PC-9 (cell line): Measurements from ENCODE around the gene SMURF1. TPM values are rescaled to one million over a fixed set of nuclear protein-coding genes. Genes with fewer than 3 reads are reported as not detected.
A peak's percentile ranks its signal among the peaks of the same experiment; 100 is the strongest.

Experiments used
- BruUV-seq: library from RNA; stranded (reverse); fragments of 400-500 nt; replicated peaks from 2 replicates; lab custom pipeline; 2021; lab: Mats Ljungman, UMichigan
- CTCF ChIA-PET: fragments of 300-600 bp; sonication (Branson Sonifier 250); formaldehyde crosslinking; loops from one replicate; lab custom pipeline; 2022; ENCODE audit warnings: antibody characterized with exemption; lab: Charles Lee
- POLR2A ChIA-PET: fragments of 300-600 bp; sonication (Branson Sonifier 250); formaldehyde crosslinking; loops from one replicate; lab custom pipeline; 2022; ENCODE audit warnings: antibody characterized with exemption; ENCODE audit not compliant: unreplicated experiment; lab: Charles Lee
- DNase-seq, 2 experiments: peaks; one replicate each; pipeline versions ENCODE4 v3.0.0 to v3.0.0-alpha.2; 2015 to 2022; ENCODE audit warnings: mixed read lengths in 1 of 2
- H2AFZ ChIP-seq: fragments of 200-600 bp; sonication (generic); 2 replicates; pipeline ENCODE4 v1.8.1; 2017; ENCODE audit warnings: antibody characterized with exemption
- H3F3A ChIP-seq: fragments of 200-600 bp; sonication (generic); 2 replicates; pipeline ENCODE4 v1.8.1; 2017; ENCODE audit warnings: antibody characterized with exemption, mild to moderate bottlenecking, low read depth; ENCODE audit not compliant: insufficient read depth
- H3K27ac ChIP-seq: fragments of 200-600 bp; sonication (generic); 2 replicates; pipeline ENCODE4 v1.6.1; 2016; ENCODE audit warnings: mixed run types
- H3K27me3 ChIP-seq: fragments of 200-600 bp; sonication (generic); 2 replicates; pipeline ENCODE4 v1.6.1; 2016; ENCODE audit warnings: low read depth, mixed run types; ENCODE audit not compliant: insufficient read depth
- H3K36me3 ChIP-seq: fragments of 200-600 bp; sonication (generic); 2 replicates; pipeline ENCODE4 v1.6.1; 2016; ENCODE audit warnings: low read depth, mixed run types
- H3K4me1 ChIP-seq: fragments of 200-600 bp; sonication (generic); replicated peaks from 2 replicates; pipeline ENCODE4 v1.6.1; 2016; ENCODE audit warnings: mixed run types; ENCODE audit not compliant: insufficient read depth
- H3K4me2 ChIP-seq: fragments of 200-600 bp; sonication (generic); 2 replicates; pipeline ENCODE4 v1.6.1; 2017; ENCODE audit warnings: mixed run types
- H3K4me3 ChIP-seq: fragments of 200-600 bp; sonication (generic); 2 replicates; pipeline ENCODE4 v1.6.1; 2016; ENCODE audit warnings: mixed run types
- H3K79me2 ChIP-seq: fragments of 200-600 bp; sonication (generic); 2 replicates; pipeline ENCODE4 v1.6.1; 2017; ENCODE audit warnings: low read depth, mixed run types
- H3K9me2 ChIP-seq: fragments of 200-600 bp; sonication (generic); 2 replicates; pipeline ENCODE4 v1.8.1; 2017; ENCODE audit warnings: mild to moderate bottlenecking; ENCODE audit not compliant: insufficient read depth
- H3K9me3 ChIP-seq: fragments of 200-600 bp; sonication (generic); 2 replicates; pipeline ENCODE4 v1.8.1; 2016; ENCODE audit warnings: low read depth; ENCODE audit not compliant: insufficient read depth
- H4K20me1 ChIP-seq: fragments of 200-600 bp; sonication (generic); 2 replicates; pipeline ENCODE4 v1.8.1; 2017; ENCODE audit not compliant: insufficient read depth
- CTCF ChIP-seq: fragments of 200-600 bp; sonication (generic); conservative IDR thresholded peaks from 2 replicates; pipeline ENCODE4 v1.6.1; 2017; ENCODE audit warnings: mixed run types, antibody characterized with exemption, mild to moderate bottlenecking, moderate library complexity
- EZH2 ChIP-seq: fragments of 200-600 bp; sonication (generic); IDR thresholded peaks from 2 replicates; pipeline ENCODE4 v1.8.0; 2017; ENCODE audit warnings: antibody characterized with exemption, low read depth
- intact Hi-C: fragments of 100-400 bp; cut with micrococcal nuclease; formaldehyde crosslinking; loops from one replicate; pipeline ENCODE4 v1.10.0; 2022; ENCODE audit not compliant: unreplicated experiment
- total RNA-seq: library from RNA; stranded (reverse); gene quantifications from 2 replicates; pipeline ENCODE4 v1.2.3, GENCODE V29; 2021

The SMURF1 gene
- total RNA-seq, 1 experiment from 2014 or later = 53.2 TPM

GRCh38 chr7:99076615-99077014 is 67.3 kb downstream of the SMURF1 start:
- Histone ChIP-seq H3K27me3 (no peaks in the 10 kb centered on the region), H2AFZ (no peak overlapping the region), H3K4me3 (no peak overlapping the region), H3K4me1 (peaks cover 6% of the 10 kb centered on the region), H3K4me2 (no peak overlapping the region), H3K79me2 (peaks cover 97% of the 10 kb centered on the region), H3K9me2 (no peaks in the 10 kb centered on the region), H3F3A (peaks cover 67% of the 10 kb centered on the region), H3K36me3 (no peaks in the 10 kb centered on the region), H3K9me3 (no peaks in the 10 kb centered on the region), H4K20me1 (peaks cover 81% of the 10 kb centered on the region), H3K27ac (no peak overlapping the region)
- TF ChIP-seq EZH2 (no peak), CTCF (no peak)
- CTCF ChIA-PET = interaction anchor here (0.7 kb wide), 1 partner anchor 45 kb away, joined by 3 read pairs; no protein-coding TSS in a partner anchor
- no TSS peak for BruUV-seq
- intact Hi-C loops = no loop called here
- POLR2A ChIA-PET = interaction anchor here (0.6 to 0.7 kb wide), 2 partner anchors 10 to 93 kb away, joined by 5 to 13 read pairs; no protein-coding TSS in a partner anchor
- DNase-seq = no peak

GRCh38 chr7:99073839-99074446 is 70.0 kb downstream of the SMURF1 start:
- no peak overlapping the region for H2AFZ ChIP-seq
- POLR2A ChIA-PET = interaction anchor here (0.7 kb wide), 2 partner anchors 36 to 237 kb away, joined by 15 to 18 read pairs; no protein-coding TSS in a partner anchor
- H3K9me3 ChIP-seq = no peaks in the 10 kb centered on the region; the same call in 1 of the 2 replicates
- H3K9me2 ChIP-seq = no peaks in the 10 kb centered on the region
- peaks cover 81% of the 10 kb centered on the region for H4K20me1 ChIP-seq
- H3K4me3 ChIP-seq = no peak overlapping the region
- H3K27me3 ChIP-seq = no peaks in the 10 kb centered on the region
- H3K36me3 ChIP-seq = no peaks in the 10 kb centered on the region
- TF ChIP-seq EZH2 = no peak
- TF ChIP-seq CTCF = no peak
- CTCF ChIA-PET = no interaction called here
- BruUV-seq = TSS peak; percentile 27
- peaks cover 6% of the 10 kb centered on the region for H3K4me1 ChIP-seq
- intact Hi-C loops = loop anchor here (5.0 kb wide), 1 partner anchor 48 kb away; no protein-coding TSS in a partner anchor
- H3K4me2 ChIP-seq = no peak overlapping the region
- no peak for DNase-seq
- H3K27ac ChIP-seq = peak overlapping the region; percentile 52
- H3F3A ChIP-seq = peaks cover 63% of the 10 kb centered on the region
- H3K79me2 ChIP-seq = peaks cover 97% of the 10 kb centered on the region

- ChIA-PET POLR2A (interaction anchor here (0.7 kb wide), 1 partner anchor 52 kb away, joined by 8 read pairs; no protein-coding TSS in a partner anchor), CTCF (no interaction called here)
- no peak overlapping the region for H3K4me3 ChIP-seq
- H3F3A ChIP-seq = peaks cover 61% of the 10 kb centered on the region
- no peaks in the 10 kb centered on the region; the same call in 1 of the 2 replicates for H3K9me3 ChIP-seq
- TF ChIP-seq EZH2 (no peak), CTCF (no peak)
- H2AFZ ChIP-seq = no peak overlapping the region
- peaks cover 97% of the 10 kb centered on the region for H3K79me2 ChIP-seq
- H3K36me3 ChIP-seq = no peaks in the 10 kb centered on the region
- DNase-seq = no peak
- no TSS peak for BruUV-seq
- H3K4me1 ChIP-seq = peaks cover 6% of the 10 kb centered on the region
- H3K27ac ChIP-seq = peak overlapping the region; percentile 52; the same call in 1 of the 2 replicates
- intact Hi-C loops = loop anchor here (5.0 kb wide), 1 partner anchor 50 kb away; no protein-coding TSS in a partner anchor
- no peaks in the 10 kb centered on the region for H3K9me2 ChIP-seq
- no peaks in the 10 kb centered on the region for H3K27me3 ChIP-seq
- peaks cover 81% of the 10 kb centered on the region for H4K20me1 ChIP-seq
- no peak overlapping the region for H3K4me2 ChIP-seq
Observed at GRCh38 chr7:99072126-99072525, 71.8 kb downstream of the SMURF1 start.
